ENCODE measurements around the gene WT1.

GRCh38 chr11:32430568-32431381 lies 4.6 kb downstream of the WT1 start:
- TF ChIP-seq TAF1 (IDR thresholded peaks at IDR 0.05; ENCODE audit: low read depth) (no peak), RAD21 (IDR thresholded peaks at IDR 0.05; ENCODE audit: low read depth) (no peak), EP300 (IDR thresholded peaks at IDR 0.05; ENCODE audit: borderline replicate concordance) (no peak), TCF12 (IDR thresholded peaks at IDR 0.05; ENCODE audit: low read depth) (no peak), CEBPB (IDR thresholded peaks at IDR 0.05) (no peak), TEAD4 (IDR thresholded peaks at IDR 0.05) (no peak), EGR1 (IDR thresholded peaks at IDR 0.05) (no peak), YY1 (IDR thresholded peaks at IDR 0.05; ENCODE audit: low read depth) (no peak), FOXM1 (IDR thresholded peaks at IDR 0.05; ENCODE audit: borderline replicate concordance, low read depth) (no peak), USF1 (IDR thresholded peaks at IDR 0.05) (no peak), NFIC (IDR thresholded peaks at IDR 0.05) (no peak), MAX (IDR thresholded peaks at IDR 0.05) (no peak), REST (IDR thresholded peaks at IDR 0.05; ENCODE audit: low read depth) (no peak)
